GM19463 (cell line): ENCODE results near the gene CEPT1.
"Not testable (repeated sequence)": the region's sequence is repeated elsewhere in the genome, so short reads cannot be mapped to it uniquely, and the experiment has no call there.

Source experiments
- ATAC-seq: cut with Tn5 transposase; IDR thresholded peaks from one replicate; pipeline ENCODE4 v1.9.1; 2021; ENCODE audit warnings: mild to moderate bottlenecking, moderate library complexity; ENCODE audit not compliant: unreplicated experiment

CEPT1 gene

DNA sequence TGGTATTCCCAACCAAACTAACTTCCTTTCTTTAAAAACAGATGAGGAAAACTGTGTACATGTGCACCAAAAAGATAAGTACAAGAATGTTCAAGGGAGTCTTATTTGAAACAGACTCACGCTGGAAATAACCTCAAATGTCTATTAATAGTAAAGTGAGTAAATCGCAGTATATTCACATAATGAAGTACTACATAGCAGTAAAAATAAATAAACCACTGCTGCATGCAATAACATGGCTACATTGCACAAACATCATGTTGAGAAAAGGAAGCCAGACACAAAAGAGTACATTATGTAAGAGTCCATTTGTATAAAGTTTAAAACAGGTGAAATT is 65.7 kb downstream of the CEPT1 start:
- no peak for ATAC-seq

DNA sequence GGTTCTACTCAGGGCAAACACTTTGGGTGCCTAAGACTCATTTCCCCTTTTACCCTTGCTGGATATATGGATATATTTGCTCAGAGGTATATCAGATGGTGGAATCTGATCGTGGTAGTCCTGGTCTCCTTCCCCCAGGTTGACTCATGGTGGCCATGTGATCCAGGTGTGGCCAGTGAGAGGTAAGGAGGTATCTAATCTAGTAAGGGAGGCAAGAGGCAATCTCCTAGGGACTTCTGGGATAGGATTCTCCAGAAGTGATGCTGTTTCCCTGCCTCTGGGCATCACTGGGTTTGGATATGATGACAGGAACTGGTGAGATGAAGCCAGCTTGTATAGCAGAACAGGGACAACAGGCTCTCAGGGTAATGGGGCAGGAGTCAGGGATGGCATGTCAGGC is 68.9 kb downstream of the CEPT1 start:
- ATAC-seq, result no peak

DNA sequence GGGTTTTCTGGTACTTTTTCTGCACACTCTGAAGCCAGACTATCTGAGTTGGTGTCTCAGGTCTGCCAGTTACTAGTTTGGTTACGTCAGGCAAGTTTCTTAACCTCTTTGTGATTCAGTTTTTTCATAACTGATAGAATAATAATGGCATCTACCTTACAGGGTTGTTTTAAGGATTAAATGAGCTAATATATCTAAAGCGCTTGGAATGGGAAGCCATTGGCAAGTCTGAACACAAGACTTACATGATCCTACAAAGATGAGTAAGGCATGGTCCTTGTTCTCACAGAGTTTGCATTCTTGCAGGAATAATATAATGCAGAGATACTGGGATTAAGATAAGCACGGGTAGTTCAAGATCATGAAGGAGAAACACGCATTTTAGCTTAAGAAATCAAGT is 69.6 kb downstream of the CEPT1 start:
- ATAC-seq, result no peak

DNA sequence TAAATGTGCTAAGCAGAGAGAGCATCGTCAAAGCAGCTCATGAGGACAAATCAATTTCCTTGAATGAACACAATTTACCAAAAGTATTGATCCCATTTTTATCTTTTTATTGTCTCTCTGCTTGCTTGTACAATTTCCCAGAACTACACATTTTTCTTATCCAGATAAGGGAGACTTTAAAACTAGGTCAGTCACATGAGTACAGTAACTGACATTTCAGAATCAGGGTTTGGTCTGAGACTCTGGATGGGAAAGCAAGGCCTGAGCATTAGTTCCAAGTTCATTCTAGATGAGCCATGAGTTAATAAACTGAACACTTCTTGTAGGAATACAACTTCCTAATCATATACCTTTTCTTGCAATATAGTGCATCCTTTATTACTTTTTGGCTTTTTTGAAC is 71.9 kb downstream of the CEPT1 start:
- no peak for ATAC-seq

DNA sequence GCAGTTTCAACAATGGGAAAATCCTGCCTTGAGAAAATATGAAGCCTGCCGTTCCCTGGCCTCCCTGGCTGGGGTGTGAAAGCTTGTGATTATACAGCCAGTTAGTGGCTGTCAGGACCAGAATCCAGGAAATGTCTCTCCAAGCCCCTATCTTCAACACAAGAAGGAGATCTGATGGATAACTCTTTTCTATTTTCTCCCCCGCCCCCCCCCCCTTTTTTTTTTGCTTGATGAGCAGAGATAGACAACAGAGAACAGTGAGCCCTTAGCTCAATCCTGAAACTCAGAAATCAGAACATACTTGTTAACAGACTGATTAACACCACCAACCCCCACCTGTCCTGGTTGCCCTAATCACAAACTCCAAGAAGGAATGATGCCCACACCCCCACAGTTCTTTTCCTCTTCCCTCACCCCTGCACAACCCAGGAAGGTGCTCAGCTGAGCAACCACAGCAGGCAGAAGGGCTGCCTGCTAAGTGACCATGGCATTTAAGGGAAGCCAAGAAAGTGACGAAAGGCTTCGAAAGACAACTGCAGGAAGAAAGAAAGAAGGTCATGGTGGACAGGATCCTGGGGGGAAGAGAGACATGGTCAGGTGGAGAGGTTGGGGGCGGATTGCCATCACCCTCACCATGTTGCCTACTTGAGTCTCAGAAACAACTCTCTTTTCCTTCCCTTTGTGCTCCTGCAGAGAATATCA is 72.8 kb downstream of the CEPT1 start:
- no peak for ATAC-seq

DNA sequence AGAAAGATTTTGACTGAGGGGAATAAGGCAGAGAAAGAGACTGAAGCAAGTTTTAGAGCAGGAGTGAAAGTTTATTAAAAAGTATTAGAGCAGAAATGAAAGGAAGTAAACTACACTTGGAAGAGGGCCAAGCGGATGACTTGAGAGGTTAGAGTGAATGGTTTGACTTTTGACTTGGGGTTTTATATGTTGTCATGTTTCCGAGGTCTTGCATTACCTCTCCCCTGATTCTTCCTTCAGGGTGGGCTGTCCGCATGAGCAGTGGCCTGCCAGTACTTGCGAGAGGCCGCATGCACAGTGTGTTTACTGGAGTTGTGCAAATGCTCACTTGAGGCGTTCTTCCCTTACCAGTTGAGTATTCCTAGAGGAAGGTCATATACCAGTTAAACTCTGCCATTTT is 73.4 kb downstream of the CEPT1 start:
- ATAC-seq, result no peak

DNA sequence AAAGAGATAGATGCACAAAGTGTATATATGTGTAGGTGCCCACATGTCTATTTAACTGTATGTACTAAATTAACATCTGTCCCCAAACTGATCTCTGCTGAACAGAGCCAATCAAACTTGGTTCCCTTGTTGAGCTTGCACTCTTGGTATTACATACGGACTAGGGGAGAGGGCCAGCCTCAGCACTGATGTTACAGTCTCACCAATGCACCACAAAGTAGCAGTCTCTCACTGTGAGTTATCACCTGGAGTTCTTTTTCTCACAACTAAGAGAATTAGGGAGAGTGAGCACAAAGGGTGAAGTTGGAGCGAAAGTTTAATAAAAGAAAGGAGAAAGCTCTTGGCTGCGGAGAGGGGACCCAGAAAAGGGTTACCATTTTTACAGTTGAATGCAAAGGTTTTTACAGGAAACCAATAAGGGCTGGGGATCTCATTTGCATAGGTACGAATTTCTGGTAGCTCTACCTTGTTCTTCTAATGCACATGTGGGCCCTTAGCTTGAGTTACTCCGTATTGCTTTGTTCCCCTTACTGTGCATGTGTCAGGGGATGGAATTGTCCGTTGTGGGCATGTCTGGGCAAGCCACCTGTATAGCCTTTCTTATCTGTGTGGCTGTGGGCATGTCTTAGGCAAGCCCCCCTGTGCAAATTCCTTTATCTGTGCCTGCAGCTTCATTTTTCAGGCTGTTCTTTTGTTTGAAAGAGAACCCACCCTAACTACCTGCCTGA is 74.2 kb downstream of the CEPT1 start:
- ATAC-seq, result peak; percentile 19

DNA sequence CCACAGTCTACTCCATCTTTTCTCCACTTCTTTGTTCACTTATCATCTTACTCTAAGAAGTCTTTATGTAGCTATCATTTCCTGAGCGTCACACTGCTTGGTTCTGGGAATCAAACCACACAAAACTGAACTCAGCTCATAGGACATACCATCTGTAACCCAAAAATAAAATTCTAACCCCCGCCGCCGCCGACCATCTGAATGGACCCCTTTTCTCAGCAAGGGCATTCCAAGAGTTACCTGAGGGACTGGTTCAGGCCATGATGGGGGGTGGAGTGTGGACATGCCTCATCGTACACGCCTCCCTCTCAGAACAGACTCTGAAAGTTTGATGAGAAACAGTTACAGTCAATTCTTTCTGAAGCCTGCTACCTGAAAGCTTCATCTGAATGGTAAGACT is 74.9 kb downstream of the CEPT1 start:
- no peak for ATAC-seq

DNA sequence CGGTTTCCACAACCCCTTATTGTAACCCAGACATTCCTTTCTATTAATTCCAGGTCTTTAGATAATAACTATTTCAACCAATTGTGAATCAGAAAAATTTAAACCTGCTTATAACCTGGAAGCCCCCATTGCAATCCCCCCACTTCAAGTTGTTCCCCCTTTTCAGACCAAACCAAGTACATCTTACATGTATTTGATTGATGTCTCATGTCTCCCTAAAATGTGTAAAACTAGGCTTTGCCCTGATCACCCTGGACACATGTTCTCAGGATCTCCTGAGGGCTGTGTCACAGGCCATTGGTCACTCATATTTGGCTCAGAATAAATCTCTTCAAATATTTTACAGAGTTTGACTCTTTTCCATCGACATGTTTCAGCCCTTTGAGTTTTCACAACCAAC is 75.3 kb downstream of the CEPT1 start:
- ATAC-seq, result not testable (repeated sequence)

DNA sequence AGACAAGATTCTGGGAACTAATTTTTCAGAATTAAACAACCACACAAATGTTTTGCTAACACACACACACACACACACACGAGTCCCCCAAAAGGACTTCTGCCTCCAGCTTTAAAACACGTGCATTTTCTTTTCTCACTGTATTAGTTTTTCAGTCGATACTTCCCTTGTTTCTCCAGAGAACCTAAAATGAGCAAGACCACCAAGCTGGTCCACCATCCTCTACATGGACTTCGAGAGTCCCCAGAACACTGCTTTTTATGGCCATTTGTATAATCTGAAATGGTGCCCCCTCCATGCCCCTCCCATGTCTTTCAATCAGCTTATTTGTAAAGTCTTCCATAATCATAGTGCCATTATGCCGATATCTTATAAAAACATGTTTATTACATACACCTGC is 76.7 kb downstream of the CEPT1 start:
- ATAC-seq, result no peak

DNA sequence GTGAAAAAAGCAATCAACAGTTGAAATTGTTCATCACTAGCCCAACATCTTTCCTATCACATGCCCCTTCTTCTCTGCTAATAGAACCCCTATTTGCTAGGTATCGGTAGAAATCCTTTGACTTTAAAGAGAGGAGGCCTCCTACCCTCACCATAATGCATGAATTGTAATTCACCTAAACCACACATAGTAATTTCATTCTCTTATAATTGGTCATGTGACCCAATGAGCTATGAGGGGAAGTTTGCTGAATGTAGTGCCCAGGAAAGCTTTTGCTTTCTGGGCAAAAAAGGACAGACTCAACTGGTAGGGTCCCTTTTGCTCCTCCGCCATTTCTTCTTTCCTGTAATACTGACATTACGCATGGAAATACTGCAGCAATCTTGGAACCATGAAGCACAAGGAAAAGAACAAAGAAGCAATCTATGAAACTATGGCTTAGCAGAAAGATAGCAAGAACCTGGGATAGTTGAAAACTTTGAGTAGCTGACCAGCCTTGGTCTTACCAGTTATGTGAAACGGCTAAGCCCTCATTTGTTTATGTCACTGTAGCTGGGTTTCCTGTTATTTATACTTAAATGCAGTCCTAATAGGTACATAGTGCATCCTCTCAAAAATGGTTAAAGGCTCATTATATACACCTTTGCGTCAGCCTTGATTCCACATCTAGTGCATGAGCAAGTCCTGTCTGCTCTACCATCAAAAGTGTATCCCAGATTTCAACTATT is 77.3 kb downstream of the CEPT1 start:
- ATAC-seq, result no peak

DNA sequence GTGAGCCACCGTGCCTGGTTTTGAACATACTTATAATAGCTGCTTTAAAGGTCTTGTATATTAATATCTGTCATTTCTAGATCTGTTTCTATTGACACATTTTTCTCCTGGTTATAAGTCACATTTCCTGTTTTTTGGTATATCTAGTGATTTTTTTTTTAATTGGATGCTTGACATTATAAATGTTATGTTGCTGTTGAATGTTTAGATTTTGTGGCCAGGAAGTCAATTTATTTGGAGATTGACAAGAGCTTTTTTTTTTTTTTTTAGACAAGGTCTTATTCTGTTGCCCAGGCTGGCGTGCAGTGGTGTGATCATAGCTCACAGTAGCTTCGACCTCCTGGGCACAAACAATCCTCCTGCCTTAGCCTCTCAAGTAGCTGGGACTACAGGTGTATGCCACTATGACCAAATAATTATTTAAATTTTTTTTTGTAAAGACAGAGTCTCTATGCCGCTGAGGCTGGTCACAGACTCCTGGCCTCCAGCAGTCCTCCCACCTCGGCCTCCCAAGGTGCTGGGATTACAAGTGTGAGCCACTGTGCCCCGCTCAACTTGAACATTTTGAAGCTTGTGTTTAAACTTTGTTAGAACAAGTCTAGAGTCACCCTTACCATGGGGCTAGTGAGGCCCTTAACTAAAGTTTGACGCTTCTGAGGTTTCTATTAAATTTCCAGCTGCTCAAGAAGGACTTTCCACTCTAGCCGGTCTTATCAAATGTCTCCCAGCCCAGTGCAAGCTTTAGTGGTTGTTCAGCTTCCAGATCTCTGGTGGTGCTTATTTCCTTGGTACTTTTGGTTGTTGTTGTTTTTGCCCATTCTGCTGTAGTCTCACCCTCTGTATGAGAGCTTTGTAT is 78.9 kb downstream of the CEPT1 start:
- ATAC-seq, result no peak

DNA sequence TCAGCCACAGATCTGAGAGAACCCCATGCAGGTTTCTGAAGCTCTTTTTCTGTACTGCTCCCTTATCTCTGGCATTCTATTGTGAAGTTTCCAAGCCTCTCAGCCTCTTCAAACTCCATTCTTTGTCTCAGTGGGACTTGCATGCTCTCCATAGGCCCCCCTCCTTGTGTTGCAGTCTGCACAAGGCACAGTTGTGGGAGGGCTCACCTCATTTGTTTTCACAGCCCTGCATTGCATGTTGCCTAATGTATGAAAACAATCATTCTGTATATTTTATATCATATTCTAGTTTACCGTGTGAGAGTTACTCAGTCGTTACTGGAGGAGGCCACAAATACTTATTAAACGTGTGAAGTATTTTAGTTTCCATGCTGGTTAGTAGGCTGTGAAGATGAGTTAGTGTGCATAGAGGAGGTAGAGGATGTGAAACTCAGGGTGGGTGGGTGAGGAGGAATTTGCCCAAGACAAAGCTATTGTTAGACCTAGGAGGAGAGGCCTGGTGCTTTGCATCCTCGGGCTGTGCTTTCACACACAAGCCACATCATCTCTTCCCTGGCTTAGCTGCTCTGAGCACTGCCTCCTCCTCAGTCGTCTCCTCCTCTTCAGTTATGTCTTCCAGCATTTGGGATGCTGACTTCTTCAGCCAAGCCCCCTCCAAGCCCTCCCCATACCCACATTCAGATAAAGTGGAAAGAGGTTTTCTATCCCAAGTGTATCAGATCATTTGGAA is 79.7 kb downstream of the CEPT1 start:
- ATAC-seq, result peak; percentile 29

DNA sequence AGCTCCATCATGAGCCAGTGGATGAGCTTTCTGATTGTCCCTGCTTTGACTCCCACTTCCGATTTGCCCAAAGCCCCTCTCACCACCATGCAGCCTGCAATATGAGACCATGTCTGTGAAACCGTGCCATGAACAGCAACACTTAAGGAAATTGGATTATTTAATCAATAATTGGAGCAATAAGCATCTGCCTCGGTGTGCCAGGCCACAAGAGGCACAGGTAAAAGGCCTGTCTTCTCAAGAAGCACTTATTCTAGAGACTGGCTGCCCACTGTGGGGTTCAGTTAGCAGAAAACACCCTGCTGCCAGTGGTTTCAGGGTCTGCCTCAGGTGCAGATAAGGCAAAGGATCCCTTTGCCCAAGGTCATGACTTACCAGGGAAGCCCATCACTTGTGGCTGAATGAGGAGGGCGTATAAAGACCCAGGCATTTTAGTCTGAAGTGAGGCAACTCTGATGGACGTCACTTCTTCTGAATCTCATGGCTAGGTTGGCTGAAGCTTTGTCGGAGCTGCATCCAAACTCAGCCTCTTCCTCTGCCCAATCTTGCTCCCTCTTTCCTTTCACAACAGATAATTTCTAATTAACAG is 80.4 kb downstream of the CEPT1 start:
- no peak for ATAC-seq

DNA sequence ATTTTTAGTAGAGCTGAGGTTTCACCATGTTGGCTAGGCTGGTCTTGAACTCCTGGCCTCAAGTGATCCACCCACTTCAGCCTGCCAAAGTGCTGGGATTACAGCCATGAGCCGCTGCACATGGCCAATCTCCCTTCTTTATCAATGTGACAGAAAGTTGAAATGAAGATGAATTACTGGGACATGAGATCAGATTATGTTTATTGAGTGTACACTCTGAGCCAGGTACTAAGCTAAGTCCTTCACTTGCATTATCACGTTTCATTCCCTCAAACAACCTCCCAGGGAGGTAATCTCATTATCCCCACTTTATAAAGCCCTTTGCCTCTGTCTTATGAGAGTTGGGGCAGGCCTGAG is 81.2 kb downstream of the CEPT1 start:
- no peak for ATAC-seq

DNA sequence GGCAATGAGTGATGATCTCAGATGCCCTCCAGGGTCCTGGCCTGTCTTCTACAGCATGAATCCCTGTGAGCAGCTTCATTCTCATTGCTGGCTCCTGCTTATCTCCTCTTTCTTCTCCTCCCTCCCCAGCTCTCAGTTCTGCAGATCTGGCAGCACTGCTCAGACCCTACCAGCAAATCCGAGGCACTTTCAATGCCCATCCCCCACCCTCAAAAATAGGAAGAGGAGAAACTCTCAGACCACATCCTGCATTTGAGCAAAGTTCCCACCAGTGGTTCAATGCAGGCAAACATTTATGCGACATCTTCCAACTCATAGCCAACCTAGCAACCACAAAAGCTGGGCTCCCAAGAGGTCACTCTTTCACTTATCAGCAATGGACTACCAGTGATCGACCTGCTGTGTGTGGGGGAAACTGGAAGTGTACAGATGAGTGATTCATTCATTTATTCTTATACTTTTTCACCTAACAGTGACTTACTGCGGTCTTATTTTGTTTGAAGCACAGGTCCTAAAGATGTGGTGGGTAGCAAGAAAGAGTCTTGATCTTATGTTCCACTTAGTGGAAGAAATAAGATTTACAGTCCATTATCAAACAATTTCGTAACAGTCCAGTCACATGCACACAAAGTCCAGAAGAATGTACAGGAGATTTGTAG is 81.7 kb downstream of the CEPT1 start:
- peak; percentile 62 for ATAC-seq

DNA sequence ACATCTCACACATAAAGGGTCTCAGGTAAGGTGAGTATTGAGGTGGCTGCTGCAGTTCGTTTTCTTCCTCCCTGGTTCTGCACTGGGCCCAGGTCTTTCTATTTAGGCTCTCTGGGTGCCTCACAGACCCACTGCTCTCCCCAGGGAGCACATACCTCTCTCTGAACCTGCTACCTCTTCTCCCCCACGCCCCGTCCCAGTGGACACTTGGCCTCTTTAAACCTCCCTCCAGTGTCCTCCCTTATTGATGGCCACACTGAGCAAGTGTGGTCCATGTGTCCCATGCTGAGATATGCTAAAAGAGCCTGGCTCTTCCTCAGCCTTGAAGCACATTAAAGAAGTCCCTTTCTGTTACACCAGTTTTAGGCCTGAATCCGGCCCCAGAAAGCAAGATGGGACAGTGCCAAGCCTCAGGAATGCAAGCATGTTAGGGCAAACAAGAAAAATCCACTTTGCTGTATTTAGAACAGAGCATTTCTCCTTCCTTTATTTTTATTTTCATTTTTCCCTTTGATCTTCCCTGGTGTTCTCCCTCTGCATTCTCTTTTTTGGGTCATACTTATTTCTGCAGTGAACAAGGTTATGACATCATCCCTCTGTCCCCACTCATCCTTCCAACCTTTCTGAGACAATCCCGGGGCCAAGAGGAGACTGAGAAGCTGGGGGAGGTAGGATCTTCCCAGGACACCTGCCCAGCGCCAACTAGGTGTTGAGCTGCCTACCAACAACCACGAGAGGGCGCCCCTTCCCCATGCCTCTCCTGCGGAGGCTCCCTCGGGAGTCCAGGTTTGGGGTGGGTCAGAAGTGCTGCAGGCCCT is 82.5 kb downstream of the CEPT1 start:
- no peak for ATAC-seq

DNA sequence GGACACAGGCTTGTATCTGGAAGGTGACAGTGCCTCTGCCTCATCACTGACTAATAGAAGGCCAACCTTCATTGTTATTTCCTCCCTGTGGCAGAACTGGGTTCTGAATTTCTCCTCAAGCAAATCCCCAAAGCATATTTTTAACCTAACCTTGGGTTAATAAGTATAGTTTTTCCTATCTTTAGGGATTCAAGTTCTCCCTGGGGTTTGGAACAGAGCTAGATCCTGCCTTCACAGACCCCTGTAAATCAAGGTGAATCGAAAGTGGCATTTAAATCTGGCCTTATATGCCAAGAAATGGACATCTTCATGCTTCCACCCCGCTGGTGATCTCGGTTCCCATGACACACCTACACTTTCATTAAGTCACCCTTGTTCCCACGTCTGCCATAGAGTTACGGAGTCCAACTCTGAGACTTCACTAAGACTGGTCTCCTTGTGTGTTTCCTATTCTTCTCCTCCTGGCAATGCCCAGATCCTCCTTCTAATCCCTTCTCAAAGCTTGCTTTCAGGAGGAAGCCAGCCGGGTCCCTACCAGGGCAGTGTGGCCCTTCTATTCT is 83.2 kb downstream of the CEPT1 start:
- no peak for ATAC-seq

DNA sequence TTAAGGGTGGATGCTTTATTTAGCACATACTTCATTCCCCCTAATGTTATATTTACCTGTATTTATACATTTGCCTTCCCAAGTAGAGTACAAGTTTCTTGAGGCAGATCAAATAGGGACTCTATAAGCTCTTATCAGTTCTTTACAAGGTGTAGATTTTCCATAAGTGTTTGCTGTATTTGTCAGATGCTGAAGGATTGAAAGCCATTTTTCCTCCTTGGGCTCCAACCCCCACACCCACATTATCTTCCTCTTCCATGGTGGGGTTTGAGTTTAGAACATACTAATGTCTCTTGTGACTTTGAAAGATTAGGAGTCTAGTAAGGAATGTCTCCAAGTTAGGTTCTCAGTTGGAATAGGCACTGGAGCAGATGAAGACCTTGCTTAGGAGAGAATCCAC is 85.1 kb downstream of the CEPT1 start:
- no peak for ATAC-seq
